K562 (cell line): ENCODE measurements around the gene SMG7. TPM values are rescaled to one million over a fixed set of nuclear protein-coding genes. Genes with fewer than 3 reads are reported as not detected.

Source experiments
- ATAC-seq: fragments of 200-7000 bp; cut with Tn5 transposase; 3 replicates; pipeline ENCODE4 v1.9.1; 2020; ENCODE audit warnings: moderate library complexity
- BruUV-seq: library from RNA; stranded (reverse); fragments of 400-500 nt; replicated peaks from 2 replicates; lab custom pipeline; 2021; lab: Mats Ljungman, UMichigan
- CTCF ChIA-PET: fragments of 300-600 bp; formaldehyde crosslinking; extraction: SDS; loops from one replicate; lab custom pipeline; 2021; ENCODE audit warnings: low intra/inter-chr PET ratio; lab: Yijun Ruan, JAX
- POLR2A ChIA-PET: fragments of 300-600, 350-650 bp; sonication (Branson Sonifier 250); formaldehyde crosslinking; extraction: SDS; loops from one replicate; lab custom pipeline; 2021; ENCODE audit warnings: antibody characterized with exemption, inconsistent platforms; lab: Yijun Ruan, JAX
- DNase-seq, 4 experiments: peaks; one replicate each; pipeline versions ENCODE4 v3.0.0 to v3.0.0-alpha.2; 2011 to 2018; ENCODE audit warnings: low spot score in 3 of 4, mixed read lengths in 3 of 4; ENCODE audit errors: extremely low read depth in 1 of 4
- FAIRE-seq: peaks from 2 replicates; lab custom pipeline; 2011; peaks lifted over from hg19 to GRCh38; lab: Jason Lieb, UNC
- H2AFZ ChIP-seq: 2 replicates; pipeline ENCODE4 v1.6.0; 2011; ENCODE audit warnings: low read depth, low read length, control low read depth, inconsistent platforms
- H3K27ac ChIP-seq: fragments of 200-600 bp; 3 replicates; pipeline ENCODE4 v1.8.0; 2011; ENCODE audit warnings: low read depth, mild to moderate bottlenecking, control low read depth, inconsistent platforms, low read length, moderate library complexity, mixed read lengths; ENCODE audit errors: extremely low read depth
- H3K27me3 ChIP-seq, 2 experiments: fragments of 300-600 bp in 1 of 2; 2 replicates in 1 of 2; 3 replicates in 1 of 2; pipeline versions ENCODE4 v1.6.0 to v1.8.0; 2011; ENCODE audit warnings: inconsistent platforms in 2 of 2, low read length in 2 of 2, mild to moderate bottlenecking in 1 of 2, mixed read lengths in 1 of 2, moderate library complexity in 1 of 2; ENCODE audit not compliant: control insufficient read depth in 2 of 2, insufficient read depth in 2 of 2
- H3K36me3 ChIP-seq: fragments of 300-600 bp; 3 replicates; pipeline ENCODE4 v1.8.0; 2011; ENCODE audit warnings: mild to moderate bottlenecking, low read length, inconsistent platforms; ENCODE audit not compliant: control insufficient read depth, insufficient read depth
- H3K4me1 ChIP-seq, 2 experiments: fragments of 200-600 bp in 1 of 2; replicated peaks in 1 of 2; 2 replicates in 1 of 2; 3 replicates in 1 of 2; pipeline versions ENCODE4 v1.5.1 to v1.8.0; 2011; ENCODE audit warnings: inconsistent platforms in 2 of 2, low read length in 2 of 2, mild to moderate bottlenecking in 1 of 2, mixed read lengths in 1 of 2, moderate library complexity in 1 of 2; ENCODE audit not compliant: control insufficient read depth in 2 of 2, insufficient read depth in 2 of 2
- H3K4me2 ChIP-seq: 2 replicates; pipeline ENCODE4 v1.6.1; 2011; ENCODE audit warnings: low read length, control low read depth, inconsistent platforms, mixed read lengths; ENCODE audit not compliant: insufficient read depth
- H3K4me3 ChIP-seq: fragments of 200-600 bp; sonication (generic), shearing (Covaris generic); 2 replicates; pipeline ENCODE4 v1.5.1; 2016; ENCODE audit warnings: control low read depth, inconsistent platforms
- H3K79me2 ChIP-seq: fragments of 200-600 bp; 3 replicates; pipeline ENCODE4 v1.8.0; 2011; ENCODE audit warnings: low read length, inconsistent platforms; ENCODE audit not compliant: control insufficient read depth, insufficient read depth
- H3K9ac ChIP-seq, 2 experiments: 2 replicates each; pipeline versions ENCODE4 v1.6.0 to v1.6.1; 2011; ENCODE audit warnings: low read depth in 2 of 2, low read length in 2 of 2, control low read depth in 1 of 2, inconsistent platforms in 1 of 2, mild to moderate bottlenecking in 1 of 2, mixed read lengths in 1 of 2; ENCODE audit not compliant: insufficient read depth in 1 of 2
- H3K9me1 ChIP-seq: one replicate; pipeline ENCODE4 v1.6.0; 2011; ENCODE audit warnings: inconsistent platforms, mild to moderate bottlenecking, low read length, moderate library complexity; ENCODE audit not compliant: control insufficient read depth, insufficient read depth
- H3K9me3 ChIP-seq: replicated peaks from 2 replicates; pipeline ENCODE4 v1.5.1; 2011; ENCODE audit warnings: low read depth, low read length, inconsistent platforms; ENCODE audit not compliant: control insufficient read depth, insufficient read depth
- H4K20me1 ChIP-seq: replicated peaks from 2 replicates; pipeline ENCODE4 v1.6.1; 2011; ENCODE audit warnings: low read length, inconsistent platforms, mixed read lengths; ENCODE audit not compliant: control insufficient read depth, insufficient read depth
- ETV1 ChIP-seq: fragments of 450-650 bp; conservative IDR thresholded peaks from 2 replicates; pipeline ENCODE4 v1.6.1; 2016; ENCODE audit warnings: missing genetic modification characterization, control low read depth, low read depth, missing compliant biosample characterization
- HDAC3 ChIP-seq: fragments of 450-650 bp; IDR thresholded peaks from 2 replicates; pipeline ENCODE4 v1.6.1; 2018; ENCODE audit warnings: borderline replicate concordance, mild to moderate bottlenecking, moderate library complexity; ENCODE audit not compliant: partially characterized antibody
- PCBP1 ChIP-seq: fragments of 200-400 bp; formaldehyde crosslinking; IDR thresholded peaks from 2 replicates; pipeline ENCODE4 v1.6.1; 2018; ENCODE audit warnings: mild to moderate bottlenecking, low read depth, low read length; ENCODE audit not compliant: poor library complexity, severe bottlenecking
- PCBP2 ChIP-seq: fragments of 200-400 bp; formaldehyde crosslinking; IDR thresholded peaks from 2 replicates; pipeline ENCODE4 v1.6.1; 2018; ENCODE audit warnings: low read length, low read depth, mild to moderate bottlenecking, moderate library complexity; ENCODE audit not compliant: poor library complexity, severe bottlenecking
- RFX5 ChIP-seq: IDR thresholded peaks from 2 replicates; pipeline ENCODE4 v1.6.1; 2011; ENCODE audit warnings: low read depth, mild to moderate bottlenecking, improper control_type of control experiment, low read length
- RNF2 ChIP-seq: sonication (generic); IDR thresholded peaks from 2 replicates; pipeline ENCODE4 v1.6.1; 2016
- SIX5 ChIP-seq, 2 experiments: IDR thresholded peaks; 2 replicates each; pipeline ENCODE4 v1.6.1; 2011; ENCODE audit warnings: low read length in 2 of 2, borderline replicate concordance in 1 of 2, low read depth in 1 of 2, mild to moderate bottlenecking in 1 of 2, moderate library complexity in 1 of 2; ENCODE audit not compliant: insufficient read depth in 1 of 2
- SRF ChIP-seq, 2 experiments: fragments of 250-450, 450-650 bp in 1 of 2; sonication (Bioruptor Pico) in 1 of 2; sonication (generic) in 1 of 2; formaldehyde crosslinking; IDR thresholded peaks; 2 replicates each; pipeline versions ENCODE4 v1.5.0 to v1.5.1; 2020 to 2022; ENCODE audit warnings: mild to moderate bottlenecking in 1 of 2, missing genetic modification reagents in 1 of 2
- ZFP1 ChIP-seq: fragments of 450-650 bp; formaldehyde crosslinking; IDR thresholded peaks from 2 replicates; pipeline ENCODE4 v1.4.0; 2020; ENCODE audit warnings: mild to moderate bottlenecking, mixed read lengths
- WGBS: fragments of 100-300 bp; shearing (Covaris generic); methylation state at CpG from one replicate; pipeline ENCODE4 v1.1.6; 2016; ENCODE audit warnings: low coverage, mixed read lengths; ENCODE audit not compliant: insufficient coverage; ENCODE audit errors: missing lambda C conversion rate; 5-methylcytosine and 5-hydroxymethylcytosine counted together
- in situ Hi-C: fragments of 300-500 bp; cut with MboI; formaldehyde crosslinking; loops from 4 replicates; pipeline ENCODE4 v1.15.0; 2018; ENCODE audit warnings: inconsistent platforms, mixed read lengths
- intact Hi-C: fragments of 100-400 bp; cut with micrococcal nuclease; formaldehyde crosslinking; loops from 2 replicates; pipeline ENCODE4 v1.14.2; 2022
- polyA plus RNA-seq, 8 experiments: library from polyadenylated mRNA; depleted of rRNA in 4 of 8; stranded (reverse) in 5 of 8; unstranded in 3 of 8; fragments of >200 nt; fragmentation: Nextera tagmentation in 2 of 8; fragmentation: Illumina TruSeq in 1 of 8; extraction: Ambion mirVana in 2 of 8; extraction: Trizol in 1 of 8; gene quantifications; 2 replicates each; pipeline versions ENCODE4 v1.2.1 to v1.2.3, GENCODE V29; 2011 to 2014; ENCODE audit warnings: inconsistent platforms in 1 of 8, missing spikeins in 1 of 8
- total RNA-seq, 7 experiments: library from RNA; depleted of rRNA in 6 of 7; stranded (reverse); fragments of >200 nt in 6 of 7; fragmentation: Illumina TruSeq in 2 of 7; extraction: Trizol in 2 of 7; gene quantifications; 2 replicates each; pipeline versions ENCODE4 v1.2.1 to v1.2.3, GENCODE V29; 2011 to 2021; ENCODE audit warnings: low replicate concordance in 1 of 7
- TF ChIP-seq, protein P1 (sequence below): sonication (generic); formaldehyde crosslinking; IDR thresholded peaks from 2 replicates; pipeline ENCODE4 v1.5.0; 2020; ENCODE audit warnings: missing genetic modification reagents
- TF ChIP-seq, protein P2 (sequence below): sonication (generic); formaldehyde crosslinking; IDR thresholded peaks from 2 replicates; pipeline ENCODE4 v1.8.0; 2022; ENCODE audit warnings: mild to moderate bottlenecking, missing genetic modification reagents
- TF ChIP-seq, protein P3 (sequence below): fragments of 250-450 bp; sonication (Bioruptor Pico); IDR thresholded peaks from 2 replicates; pipeline ENCODE4 v1.8.0; 2021; ENCODE audit warnings: borderline replicate concordance, mild to moderate bottlenecking, moderate library complexity; ENCODE audit not compliant: poor library complexity, severe bottlenecking
- TF ChIP-seq, protein P4 (sequence below): fragments of 450-650 bp; formaldehyde crosslinking; conservative IDR thresholded peaks from 2 replicates; pipeline ENCODE4 v1.4.0; 2022; ENCODE audit warnings: mild to moderate bottlenecking, missing genetic modification characterization
- TF ChIP-seq, protein P5 (sequence below): fragments of 450-650 bp; IDR thresholded peaks from 2 replicates; pipeline ENCODE4 v1.6.1; 2016

The SMG7 gene
- total and polyA plus RNA-seq, 9 of the 15 experiments (the other 6 are each of a cell fraction or from before 2014, with no cell fraction given) = 12.4 to 74.6 (median 29.0) TPM

DNA sequence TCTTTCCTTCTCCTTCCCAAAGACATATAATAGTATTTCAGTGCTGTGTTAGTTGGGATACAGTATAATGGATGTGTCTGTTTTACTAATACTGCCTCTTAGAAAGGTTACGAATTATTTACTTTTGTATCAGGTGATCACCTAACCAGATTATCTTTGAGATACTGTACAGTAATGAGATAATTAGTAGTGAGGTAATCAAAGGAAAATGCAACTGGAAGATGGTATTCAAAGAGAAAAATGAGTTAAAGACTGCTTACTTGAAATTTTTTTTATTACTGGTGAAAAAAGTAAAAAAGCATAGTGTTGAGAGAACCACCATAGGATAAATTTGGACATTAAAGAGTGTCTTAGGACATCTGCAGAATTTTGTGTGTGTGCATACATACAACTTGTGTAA lies 10.9 kb downstream of the SMG7 start:
- Histone ChIP-seq H3K9me3 (no peaks in the 10 kb centered on the region), H2AFZ (no peak overlapping the region), H3K9ac (no peak overlapping the region), H3K36me3 (peaks cover 10% of the 10 kb centered on the region; the same call in 2 of the 3 replicates), H3K4me2 (no peak overlapping the region), H3K4me3 (no peak overlapping the region), H3K79me2 (peaks cover 100% of the 10 kb centered on the region), H3K27ac (no peak overlapping the region), H3K4me1 (peaks cover 0 to 17% of the 10 kb centered on the region in 2 experiments; a peak in 2 of 5 replicates), H4K20me1 (peaks cover 16% of the 10 kb centered on the region), H3K27me3 (no peaks in the 10 kb centered on the region), H3K9me1 (no peaks in the 10 kb centered on the region)
- DNase-seq (no peak), ATAC-seq (no peak), FAIRE-seq (no peak)
- intact Hi-C loops = no loop called here
- in situ Hi-C loops = no loop called here
- no TSS peak for BruUV-seq
- POLR2A ChIA-PET = no interaction called here
- CTCF ChIA-PET = no interaction called here
- WGBS = 89% methylated on average over 1 of the region's 1 CpG
- TF ChIP-seq ZFP1 (CRISPR knock-in tag) (no peak), HDAC3 (no peak), SIX5 (IDR thresholded peaks at IDR 0.05; ENCODE audit: borderline replicate concordance in 1 of 2, insufficient read depth in 1 of 2, low read depth in 1 of 2, low read length in 2 of 2) (no peak), RFX5 (no peak), RNF2 (no peak), PCBP1 (no peak), PCBP2 (no peak), SRF (CRISPR knock-in tag; IDR thresholded peaks at IDR 0.05) (no peak), ETV1 (tag) (no peak)
- TF ChIP-seq, protein P1, sequence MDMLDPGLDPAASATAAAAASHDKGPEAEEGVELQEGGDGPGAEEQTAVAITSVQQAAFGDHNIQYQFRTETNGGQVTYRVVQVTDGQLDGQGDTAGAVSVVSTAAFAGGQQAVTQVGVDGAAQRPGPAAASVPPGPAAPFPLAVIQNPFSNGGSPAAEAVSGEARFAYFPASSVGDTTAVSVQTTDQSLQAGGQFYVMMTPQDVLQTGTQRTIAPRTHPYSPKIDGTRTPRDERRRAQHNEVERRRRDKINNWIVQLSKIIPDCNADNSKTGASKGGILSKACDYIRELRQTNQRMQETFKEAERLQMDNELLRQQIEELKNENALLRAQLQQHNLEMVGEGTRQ (CRISPR knock-in tag) = no peak
- TF ChIP-seq, protein P2, sequence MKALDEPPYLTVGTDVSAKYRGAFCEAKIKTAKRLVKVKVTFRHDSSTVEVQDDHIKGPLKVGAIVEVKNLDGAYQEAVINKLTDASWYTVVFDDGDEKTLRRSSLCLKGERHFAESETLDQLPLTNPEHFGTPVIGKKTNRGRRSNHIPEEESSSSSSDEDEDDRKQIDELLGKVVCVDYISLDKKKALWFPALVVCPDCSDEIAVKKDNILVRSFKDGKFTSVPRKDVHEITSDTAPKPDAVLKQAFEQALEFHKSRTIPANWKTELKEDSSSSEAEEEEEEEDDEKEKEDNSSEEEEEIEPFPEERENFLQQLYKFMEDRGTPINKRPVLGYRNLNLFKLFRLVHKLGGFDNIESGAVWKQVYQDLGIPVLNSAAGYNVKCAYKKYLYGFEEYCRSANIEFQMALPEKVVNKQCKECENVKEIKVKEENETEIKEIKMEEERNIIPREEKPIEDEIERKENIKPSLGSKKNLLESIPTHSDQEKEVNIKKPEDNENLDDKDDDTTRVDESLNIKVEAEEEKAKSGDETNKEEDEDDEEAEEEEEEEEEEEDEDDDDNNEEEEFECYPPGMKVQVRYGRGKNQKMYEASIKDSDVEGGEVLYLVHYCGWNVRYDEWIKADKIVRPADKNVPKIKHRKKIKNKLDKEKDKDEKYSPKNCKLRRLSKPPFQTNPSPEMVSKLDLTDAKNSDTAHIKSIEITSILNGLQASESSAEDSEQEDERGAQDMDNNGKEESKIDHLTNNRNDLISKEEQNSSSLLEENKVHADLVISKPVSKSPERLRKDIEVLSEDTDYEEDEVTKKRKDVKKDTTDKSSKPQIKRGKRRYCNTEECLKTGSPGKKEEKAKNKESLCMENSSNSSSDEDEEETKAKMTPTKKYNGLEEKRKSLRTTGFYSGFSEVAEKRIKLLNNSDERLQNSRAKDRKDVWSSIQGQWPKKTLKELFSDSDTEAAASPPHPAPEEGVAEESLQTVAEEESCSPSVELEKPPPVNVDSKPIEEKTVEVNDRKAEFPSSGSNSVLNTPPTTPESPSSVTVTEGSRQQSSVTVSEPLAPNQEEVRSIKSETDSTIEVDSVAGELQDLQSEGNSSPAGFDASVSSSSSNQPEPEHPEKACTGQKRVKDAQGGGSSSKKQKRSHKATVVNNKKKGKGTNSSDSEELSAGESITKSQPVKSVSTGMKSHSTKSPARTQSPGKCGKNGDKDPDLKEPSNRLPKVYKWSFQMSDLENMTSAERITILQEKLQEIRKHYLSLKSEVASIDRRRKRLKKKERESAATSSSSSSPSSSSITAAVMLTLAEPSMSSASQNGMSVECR = no peak
- TF ChIP-seq, protein P3, sequence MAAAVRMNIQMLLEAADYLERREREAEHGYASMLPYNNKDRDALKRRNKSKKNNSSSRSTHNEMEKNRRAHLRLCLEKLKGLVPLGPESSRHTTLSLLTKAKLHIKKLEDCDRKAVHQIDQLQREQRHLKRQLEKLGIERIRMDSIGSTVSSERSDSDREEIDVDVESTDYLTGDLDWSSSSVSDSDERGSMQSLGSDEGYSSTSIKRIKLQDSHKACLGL (CRISPR knock-in tag) = no peak
- TF ChIP-seq, protein P4, sequence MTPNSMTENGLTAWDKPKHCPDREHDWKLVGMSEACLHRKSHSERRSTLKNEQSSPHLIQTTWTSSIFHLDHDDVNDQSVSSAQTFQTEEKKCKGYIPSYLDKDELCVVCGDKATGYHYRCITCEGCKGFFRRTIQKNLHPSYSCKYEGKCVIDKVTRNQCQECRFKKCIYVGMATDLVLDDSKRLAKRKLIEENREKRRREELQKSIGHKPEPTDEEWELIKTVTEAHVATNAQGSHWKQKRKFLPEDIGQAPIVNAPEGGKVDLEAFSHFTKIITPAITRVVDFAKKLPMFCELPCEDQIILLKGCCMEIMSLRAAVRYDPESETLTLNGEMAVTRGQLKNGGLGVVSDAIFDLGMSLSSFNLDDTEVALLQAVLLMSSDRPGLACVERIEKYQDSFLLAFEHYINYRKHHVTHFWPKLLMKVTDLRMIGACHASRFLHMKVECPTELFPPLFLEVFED (CRISPR knock-in tag) = no peak
- TF ChIP-seq, protein P5, sequence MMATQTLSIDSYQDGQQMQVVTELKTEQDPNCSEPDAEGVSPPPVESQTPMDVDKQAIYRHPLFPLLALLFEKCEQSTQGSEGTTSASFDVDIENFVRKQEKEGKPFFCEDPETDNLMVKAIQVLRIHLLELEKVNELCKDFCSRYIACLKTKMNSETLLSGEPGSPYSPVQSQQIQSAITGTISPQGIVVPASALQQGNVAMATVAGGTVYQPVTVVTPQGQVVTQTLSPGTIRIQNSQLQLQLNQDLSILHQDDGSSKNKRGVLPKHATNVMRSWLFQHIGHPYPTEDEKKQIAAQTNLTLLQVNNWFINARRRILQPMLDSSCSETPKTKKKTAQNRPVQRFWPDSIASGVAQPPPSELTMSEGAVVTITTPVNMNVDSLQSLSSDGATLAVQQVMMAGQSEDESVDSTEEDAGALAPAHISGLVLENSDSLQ = no peak
